ENCODE results near the gene SH3GLB2.
"Not testable (repeated sequence)": the region's sequence is repeated elsewhere in the genome, so short reads cannot be mapped to it uniquely, and the experiment has no call there.

SH3GLB2 gene

GRCh38 chr9:128979111-128979510 is 49.0 kb downstream of the SH3GLB2 start:
- no peaks in the 10 kb centered on the region for H3K27me3 ChIP-seq (ENCODE audit: control insufficient read depth in 5 of 5, insufficient read depth in 4 of 5, low read length in 5 of 5)
- H3K36me3 ChIP-seq (ENCODE audit: control insufficient read depth in 5 of 5, insufficient read depth in 5 of 5, low read length in 5 of 5), result peaks cover 34 to 89% (median 67%) of the 10 kb centered on the region in 5 donors
- no peaks in the 10 kb centered on the region for H3K9me3 ChIP-seq (ENCODE audit: control insufficient read depth in 5 of 5, low read length in 5 of 5)
- no peak overlapping the region for H3K9ac ChIP-seq (ENCODE audit: low read length in 5 of 5)
- no peak overlapping the region for H3K4me3 ChIP-seq (ENCODE audit: low read depth in 1 of 5, low read length in 5 of 5)
- peaks cover 0 to 8% (median 0%) of the 10 kb centered on the region in 5 donors for H3K4me1 ChIP-seq (ENCODE audit: control insufficient read depth in 5 of 5, insufficient read depth in 5 of 5, low read length in 5 of 5)
- no peak overlapping the region for H3K27ac ChIP-seq (ENCODE audit: low read depth, low read length)

- Histone ChIP-seq H3K27me3 (ENCODE audit: control insufficient read depth in 5 of 5, insufficient read depth in 4 of 5, low read length in 5 of 5) (no peaks in the 10 kb centered on the region), H3K4me1 (ENCODE audit: control insufficient read depth in 5 of 5, insufficient read depth in 5 of 5, low read length in 5 of 5) (no peaks in the 10 kb centered on the region), H3K27ac (ENCODE audit: low read depth, low read length) (no peak overlapping the region), H3K36me3 (ENCODE audit: control insufficient read depth in 5 of 5, insufficient read depth in 5 of 5, low read length in 5 of 5) (peaks cover 33 to 90% (median 68%) of the 10 kb centered on the region in 5 donors), H3K4me3 (ENCODE audit: low read depth in 1 of 5, low read length in 5 of 5) (no peak overlapping the region), H3K9ac (ENCODE audit: low read length in 5 of 5) (no peak overlapping the region), H3K9me3 (ENCODE audit: control insufficient read depth in 5 of 5, low read length in 5 of 5) (no peaks in the 10 kb centered on the region)
These were observed 55.2 kb downstream of the SH3GLB2 start for GRCh38 chr9:128972956-128973355.

GRCh38 chr9:128969491-128969890 is 58.6 kb downstream of the SH3GLB2 start:
- H3K27ac ChIP-seq (ENCODE audit: low read depth, low read length), result no peak overlapping the region
- H3K4me1 ChIP-seq (ENCODE audit: control insufficient read depth in 5 of 5, insufficient read depth in 5 of 5, low read length in 5 of 5), result no peaks in the 10 kb centered on the region
- H3K9ac ChIP-seq (ENCODE audit: low read length in 5 of 5), result no peak overlapping the region
- peaks cover 27 to 67% (median 52%) of the 10 kb centered on the region in 5 donors for H3K36me3 ChIP-seq (ENCODE audit: control insufficient read depth in 5 of 5, insufficient read depth in 5 of 5, low read length in 5 of 5)
- H3K4me3 ChIP-seq (ENCODE audit: low read depth in 1 of 5, low read length in 5 of 5), result no peak overlapping the region
- no peaks in the 10 kb centered on the region for H3K9me3 ChIP-seq (ENCODE audit: control insufficient read depth in 5 of 5, low read length in 5 of 5)
- H3K27me3 ChIP-seq (ENCODE audit: control insufficient read depth in 5 of 5, insufficient read depth in 4 of 5, low read length in 5 of 5), result no peaks in the 10 kb centered on the region

GRCh38 chr9:128961403-128961802 is 66.7 kb downstream of the SH3GLB2 start:
- not testable (repeated sequence) for H3K27ac ChIP-seq (ENCODE audit: low read depth, low read length); H3K4me3 ChIP-seq (ENCODE audit: low read depth in 1 of 5, low read length in 5 of 5); H3K27me3 ChIP-seq (ENCODE audit: control insufficient read depth in 5 of 5, insufficient read depth in 4 of 5, low read length in 5 of 5); H3K9ac ChIP-seq (ENCODE audit: low read length in 5 of 5); H3K9me3 ChIP-seq (ENCODE audit: control insufficient read depth in 5 of 5, low read length in 5 of 5); H3K4me1 ChIP-seq (ENCODE audit: control insufficient read depth in 5 of 5, insufficient read depth in 5 of 5, low read length in 5 of 5)
- H3K36me3 ChIP-seq (ENCODE audit: control insufficient read depth in 5 of 5, insufficient read depth in 5 of 5, low read length in 5 of 5), result peaks cover 19 to 51% (median 41%) of the 10 kb centered on the region in 5 donors

Measured in subcutaneous abdominal adipose tissue (tissue), 5 donors.